IPS DF 6.9 (cell line): ENCODE results near the gene KLLN.
A peak's percentile ranks its signal among the peaks of the same experiment; 100 is the strongest.
"Not testable (repeated sequence)": the region's sequence is repeated elsewhere in the genome, so short reads cannot be mapped to it uniquely, and the experiment has no call there.

Source experiments
- DNase-seq: peaks from one replicate; pipeline ENCODE4 v3.0.0-alpha.2; 2013; ENCODE audit warnings: low read depth, low spot score
- H3K27ac ChIP-seq: one replicate; pipeline ENCODE4 v1.5.1; 2013; ENCODE audit warnings: low read length, control low read depth
- H3K27me3 ChIP-seq: 2 replicates; pipeline ENCODE4 v1.6.1; 2013; ENCODE audit warnings: mild to moderate bottlenecking, low read length; ENCODE audit not compliant: control insufficient read depth, insufficient read depth
- H3K36me3 ChIP-seq: 2 replicates; pipeline ENCODE4 v1.6.1; 2013; ENCODE audit warnings: low read length; ENCODE audit not compliant: control insufficient read depth, insufficient read depth
- H3K4me1 ChIP-seq: 2 replicates; pipeline ENCODE4 v1.6.1; 2013; ENCODE audit warnings: low read length; ENCODE audit not compliant: control insufficient read depth, insufficient read depth
- H3K4me3 ChIP-seq: 2 replicates; pipeline ENCODE4 v1.5.1; 2013; ENCODE audit warnings: mild to moderate bottlenecking, low read length
- H3K9me3 ChIP-seq: 2 replicates; pipeline ENCODE4 v1.6.1; 2013; ENCODE audit warnings: low read length, inconsistent platforms; ENCODE audit not compliant: control insufficient read depth, insufficient read depth
- WGBS: extraction: QIAGEN DNeasy Blood & Tissue Kit; methylation state at CpG from one replicate; pipeline ENCODE4 v1.1.7; 2013; ENCODE audit warnings: mixed read lengths, missing lambda C conversion rate; ENCODE audit not compliant: insufficient read length, insufficient coverage; 5-methylcytosine and 5-hydroxymethylcytosine counted together

Gene KLLN, protein sequence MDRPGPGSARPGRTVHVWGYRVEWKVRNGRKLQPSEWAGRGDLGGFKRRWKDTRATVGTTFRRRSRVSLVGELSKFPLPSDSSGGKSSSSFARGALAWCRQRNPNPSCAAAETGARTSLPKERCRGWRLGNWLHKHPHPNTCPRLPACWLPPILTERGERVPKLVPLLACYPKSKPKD

DNA sequence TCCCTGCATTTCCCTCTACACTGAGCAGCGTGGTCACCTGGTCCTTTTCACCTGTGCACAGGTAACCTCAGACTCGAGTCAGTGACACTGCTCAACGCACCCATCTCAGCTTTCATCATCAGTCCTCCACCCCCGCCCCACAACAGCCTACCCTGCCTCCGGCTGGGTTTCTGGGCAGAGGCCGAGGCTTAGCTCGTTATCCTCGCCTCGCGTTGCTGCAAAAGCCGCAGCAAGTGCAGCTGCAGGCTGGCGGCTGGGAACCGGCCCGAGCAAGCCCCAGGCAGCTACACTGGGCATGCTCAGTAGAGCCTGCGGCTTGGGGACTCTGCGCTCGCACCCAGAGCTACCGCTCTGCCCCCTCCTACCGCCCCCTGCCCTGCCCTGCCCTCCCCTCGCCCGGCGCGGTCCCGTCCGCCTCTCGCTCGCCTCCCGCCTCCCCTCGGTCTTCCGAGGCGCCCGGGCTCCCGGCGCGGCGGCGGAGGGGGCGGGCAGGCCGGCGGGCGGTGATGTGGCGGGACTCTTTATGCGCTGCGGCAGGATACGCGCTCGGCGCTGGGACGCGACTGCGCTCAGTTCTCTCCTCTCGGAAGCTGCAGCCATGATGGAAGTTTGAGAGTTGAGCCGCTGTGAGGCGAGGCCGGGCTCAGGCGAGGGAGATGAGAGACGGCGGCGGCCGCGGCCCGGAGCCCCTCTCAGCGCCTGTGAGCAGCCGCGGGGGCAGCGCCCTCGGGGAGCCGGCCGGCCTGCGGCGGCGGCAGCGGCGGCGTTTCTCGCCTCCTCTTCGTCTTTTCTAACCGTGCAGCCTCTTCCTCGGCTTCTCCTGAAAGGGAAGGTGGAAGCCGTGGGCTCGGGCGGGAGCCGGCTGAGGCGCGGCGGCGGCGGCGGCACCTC, at the start of gene KLLN, which contains the start of gene PTEN:
Gene KLLN (minus strand): TSS at position 481 of the 891 bp plus-strand sequence. CDS start 1,046 bp downstream, outside the sequence.
Gene PTEN (plus strand): TSS at position 573 of the 891 bp plus-strand sequence. CDS start 845 bp downstream, outside the sequence.
- H3K9me3 ChIP-seq: no peaks in the 10 kb centered on the region
- H3K4me1 ChIP-seq: no peaks in the 10 kb centered on the region
- WGBS: no CpG with 5 or more reads among the region's 89 CpGs
- H3K27ac ChIP-seq: no peak within 1 kb of the TSS
- H3K27me3 ChIP-seq: no peaks in the 10 kb centered on the region
- H3K4me3 ChIP-seq: peak within 1 kb of the TSS; percentile 86
- no peaks in the 10 kb centered on the region for H3K36me3 ChIP-seq
- DNase-seq: peak; percentile 70

DNA sequence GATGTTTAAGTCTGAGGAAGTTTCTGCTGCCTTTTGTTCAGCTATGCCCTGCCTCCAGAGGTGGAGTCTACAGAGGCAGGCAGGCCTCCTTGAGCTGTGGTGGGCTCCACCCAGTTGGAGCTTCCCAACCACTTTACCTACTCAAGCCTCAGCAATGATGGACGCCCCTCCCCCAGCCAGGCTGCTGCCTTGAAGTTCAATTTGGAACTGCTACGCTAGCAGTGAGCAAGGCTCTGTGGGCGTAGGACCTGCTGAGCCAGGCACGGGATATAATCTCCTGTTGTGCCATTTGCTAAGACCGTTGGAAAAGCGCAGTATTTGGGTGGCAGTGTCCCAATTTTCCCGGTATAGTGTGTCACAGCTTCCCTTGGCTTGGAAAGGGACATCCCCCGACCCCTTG, 40.1 kb upstream of the KLLN start:
- not testable (repeated sequence) for H3K4me3 ChIP-seq, H3K4me1 ChIP-seq, H3K27ac ChIP-seq, H3K27me3 ChIP-seq, DNase-seq, H3K36me3 ChIP-seq, H3K9me3 ChIP-seq
- no CpG with 5 or more reads among the region's 8 CpGs for WGBS

DNA sequence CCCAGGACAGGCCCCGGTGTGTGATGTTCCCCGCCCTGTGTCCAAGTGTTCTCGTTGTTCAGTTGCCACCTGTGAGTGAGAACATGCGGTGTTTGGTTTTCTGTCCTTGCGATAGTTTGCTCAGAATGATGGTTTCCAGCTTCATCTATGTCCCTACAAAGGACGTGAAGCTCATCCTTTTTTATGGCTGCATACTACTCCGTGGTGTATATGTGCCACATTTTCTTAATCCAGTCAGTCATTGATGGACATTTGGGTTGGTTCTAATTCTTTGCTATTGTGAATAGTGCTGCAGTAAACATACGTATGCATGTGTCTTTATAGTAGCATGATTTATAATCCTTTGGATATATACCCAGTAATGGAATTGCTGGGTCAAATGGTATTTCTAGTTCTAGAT, 34.6 kb upstream of the KLLN start:
- H3K4me1 ChIP-seq, H3K9me3 ChIP-seq, DNase-seq, H3K4me3 ChIP-seq, H3K36me3 ChIP-seq, H3K27me3 ChIP-seq, H3K27ac ChIP-seq: not testable (repeated sequence)
- WGBS: no CpG with 5 or more reads among the region's 8 CpGs

DNA sequence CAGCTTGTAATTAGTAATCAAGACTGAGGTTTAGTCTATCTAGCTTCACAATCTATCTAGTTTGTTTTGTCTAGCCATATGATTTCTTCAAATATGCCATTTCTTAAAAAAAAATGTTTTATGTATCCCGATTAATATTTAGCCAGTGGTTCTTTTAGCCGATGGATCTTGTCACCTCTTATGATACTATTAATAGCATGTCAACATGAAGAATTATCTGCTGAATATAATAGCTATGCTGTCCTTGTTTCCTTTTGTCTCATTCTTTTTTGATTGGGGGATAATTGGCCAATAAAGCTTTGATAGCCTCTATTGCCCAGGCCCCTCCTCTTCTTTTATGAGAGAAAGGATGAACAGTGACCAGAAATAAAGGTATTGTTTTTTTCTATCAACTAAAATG, 32.9 kb upstream of the KLLN start:
- H3K27me3 ChIP-seq: no peaks in the 10 kb centered on the region

DNA sequence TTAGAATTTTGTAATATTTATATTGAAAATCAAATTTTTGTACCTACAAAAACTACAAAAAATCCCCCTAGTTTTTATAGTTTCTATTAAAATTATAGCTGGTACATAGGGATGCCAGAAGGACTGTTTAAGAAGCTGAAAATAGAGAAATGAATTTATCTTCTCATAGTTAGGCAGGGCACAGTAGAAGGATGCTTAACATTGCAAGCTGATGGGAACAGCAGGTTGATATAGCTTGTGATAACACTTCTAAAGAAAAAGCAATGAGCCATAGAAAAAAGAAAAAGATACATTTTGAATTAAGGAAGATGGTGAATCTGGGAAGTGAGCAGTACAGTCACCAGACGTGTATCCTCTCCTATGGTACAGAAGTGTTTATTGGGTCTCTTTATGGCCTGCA, 32.1 kb upstream of the KLLN start:
- no peak overlapping the region for H3K27ac ChIP-seq
- H3K27me3 ChIP-seq: no peaks in the 10 kb centered on the region
- WGBS: no CpG with 5 or more reads among the region's 1 CpG
- no peaks in the 10 kb centered on the region for H3K4me1 ChIP-seq
- no peaks in the 10 kb centered on the region for H3K9me3 ChIP-seq
- DNase-seq: no peak
- no peak overlapping the region for H3K4me3 ChIP-seq
- no peaks in the 10 kb centered on the region for H3K36me3 ChIP-seq

More for the DNA sequence above, 32.9 kb upstream of the KLLN start:
- no peaks in the 10 kb centered on the region for H3K4me1 ChIP-seq
- DNase-seq: no peak
- no peak overlapping the region for H3K27ac ChIP-seq
- H3K9me3 ChIP-seq: no peaks in the 10 kb centered on the region
- no peak overlapping the region for H3K4me3 ChIP-seq
- no peaks in the 10 kb centered on the region for H3K36me3 ChIP-seq
- WGBS: no CpG with 5 or more reads among the region's 2 CpGs

DNA sequence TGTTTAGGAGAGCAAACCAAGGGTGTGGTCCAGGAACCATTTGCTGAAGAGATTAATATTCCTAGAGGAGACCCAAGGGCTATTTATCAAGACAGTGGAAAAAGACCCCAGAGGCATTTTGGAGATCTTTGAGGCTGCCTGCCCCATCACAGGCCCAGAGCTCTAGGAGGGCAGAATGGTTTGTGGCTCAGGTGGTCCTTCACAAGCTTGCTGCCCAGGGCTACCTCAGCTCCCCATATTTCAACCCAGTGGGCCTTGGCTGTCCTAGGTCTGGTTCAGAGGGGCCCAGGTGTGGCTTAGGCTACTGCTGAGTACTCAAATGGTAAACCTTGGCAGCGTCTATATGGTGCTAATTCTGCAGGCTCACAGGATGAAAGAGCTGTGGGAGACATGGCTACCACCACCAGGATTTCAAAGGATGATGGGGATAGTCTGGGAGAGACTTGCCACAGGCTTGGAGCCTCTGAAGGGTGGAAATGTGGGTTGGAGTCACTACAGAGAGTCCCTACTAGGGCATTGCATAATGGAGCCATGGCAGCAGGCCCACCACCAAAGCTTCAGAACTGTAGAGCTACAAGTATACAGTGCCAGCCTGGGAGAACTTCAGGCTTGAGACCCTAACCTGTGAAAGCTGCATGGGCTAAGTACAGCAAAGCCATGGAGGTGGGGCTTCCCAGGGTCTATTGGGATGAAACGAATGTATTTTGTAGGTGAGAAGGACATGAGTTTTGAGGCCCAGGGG, 24.4 kb upstream of the KLLN start:
- no peaks in the 10 kb centered on the region for H3K9me3 ChIP-seq
- H3K36me3 ChIP-seq: no peaks in the 10 kb centered on the region
- no peak overlapping the region for H3K27ac ChIP-seq
- WGBS: no CpG with 5 or more reads among the region's 2 CpGs
- H3K4me3 ChIP-seq: no peak overlapping the region
- no peaks in the 10 kb centered on the region for H3K4me1 ChIP-seq
- no peaks in the 10 kb centered on the region for H3K27me3 ChIP-seq
- no peak for DNase-seq

DNA sequence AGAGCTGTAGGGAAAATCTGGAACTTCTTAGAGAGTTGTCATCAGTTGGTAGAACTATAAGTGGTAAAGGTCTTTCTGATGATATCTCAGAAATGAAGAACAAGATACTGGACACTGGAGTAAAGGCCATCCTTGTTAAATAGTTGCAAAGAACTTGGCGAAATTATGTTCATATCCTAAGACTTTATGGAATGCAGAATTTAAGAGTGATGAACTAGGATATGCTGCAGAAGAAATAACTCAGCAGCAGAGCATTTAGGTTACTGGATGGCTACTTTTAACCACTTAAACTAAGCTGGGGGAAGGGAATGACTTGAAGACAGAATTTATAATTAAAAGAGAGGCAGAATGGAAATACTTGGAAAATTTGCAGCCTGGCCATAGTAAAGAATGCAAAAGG, 23.8 kb upstream of the KLLN start:
- Histone ChIP-seq H3K27ac (no peak overlapping the region), H3K4me3 (no peak overlapping the region), H3K9me3 (no peaks in the 10 kb centered on the region), H3K27me3 (no peaks in the 10 kb centered on the region), H3K36me3 (no peaks in the 10 kb centered on the region), H3K4me1 (no peaks in the 10 kb centered on the region)
- DNase-seq: no peak
- WGBS: no CpG with 5 or more reads among the region's 1 CpG

DNA sequence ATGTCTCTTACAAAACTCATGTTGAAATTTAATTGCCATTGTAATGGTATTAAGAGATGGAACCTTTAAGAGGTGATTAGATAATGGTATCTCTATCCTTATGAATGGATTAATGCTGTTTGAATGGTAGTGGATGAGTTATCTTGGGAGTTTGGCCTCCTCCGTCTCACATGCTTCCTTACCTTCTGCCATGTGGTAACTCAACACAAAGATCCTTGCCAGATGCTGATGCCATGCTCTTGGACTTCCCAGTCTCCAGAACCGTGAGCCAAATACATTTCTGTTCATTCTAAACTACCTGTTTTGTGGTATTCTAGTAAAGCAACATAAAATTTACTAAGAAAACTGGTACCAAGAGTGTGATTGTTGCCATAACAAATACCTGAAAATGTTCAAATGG, 23.3 kb upstream of the KLLN start:
- WGBS: no CpG with 5 or more reads among the region's 2 CpGs
- no peaks in the 10 kb centered on the region for H3K9me3 ChIP-seq
- H3K36me3 ChIP-seq: no peaks in the 10 kb centered on the region
- no peak overlapping the region for H3K4me3 ChIP-seq
- H3K27ac ChIP-seq: no peak overlapping the region
- no peaks in the 10 kb centered on the region for H3K4me1 ChIP-seq
- no peaks in the 10 kb centered on the region for H3K27me3 ChIP-seq
- DNase-seq: no peak

DNA sequence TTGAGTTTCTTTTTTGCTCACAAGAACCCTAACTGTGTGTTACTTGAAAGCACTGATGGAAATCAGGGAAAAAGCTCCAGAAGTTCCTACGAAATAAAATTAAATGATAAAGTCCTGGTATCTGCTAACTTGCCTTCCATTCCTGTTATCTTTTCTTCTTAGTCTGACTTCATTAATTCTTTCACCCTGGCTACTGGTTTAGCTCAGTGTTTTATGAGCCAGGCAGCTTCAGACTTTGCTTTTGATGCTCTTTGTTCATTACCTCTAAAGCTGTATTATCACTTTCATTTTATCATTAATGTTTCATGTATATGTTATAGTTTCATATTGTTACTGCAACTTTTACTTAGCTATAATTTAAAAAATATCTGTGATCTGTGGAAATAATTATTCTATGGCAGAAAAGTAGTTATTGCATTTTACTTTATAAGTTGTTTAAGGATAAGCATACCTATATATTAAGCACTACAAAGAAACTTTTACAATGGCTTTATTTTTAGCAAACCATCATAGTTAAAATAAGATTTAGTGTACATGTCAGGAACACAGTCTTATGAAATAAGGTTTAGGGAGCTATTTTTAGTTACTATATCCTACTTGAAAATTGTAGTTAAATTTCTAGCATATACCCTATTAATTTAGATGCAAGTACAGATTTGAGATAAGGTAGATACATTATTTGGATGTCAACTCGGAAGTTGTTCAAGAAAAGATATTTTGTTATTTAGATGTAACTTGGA, 19.4 kb upstream of the KLLN start:
- Histone ChIP-seq H3K36me3 (no peaks in the 10 kb centered on the region), H3K4me1 (no peaks in the 10 kb centered on the region), H3K27me3 (no peaks in the 10 kb centered on the region), H3K27ac (no peak overlapping the region), H3K4me3 (no peak overlapping the region), H3K9me3 (no peaks in the 10 kb centered on the region)
- 100% methylated on average over 1 of the region's 2 CpGs for WGBS
- no peak for DNase-seq
